Measurements from ENCODE around the gene ABHD17C.
"Not testable (repeated sequence)": the region's sequence is repeated elsewhere in the genome, so short reads cannot be mapped to it uniquely, and the experiment has no call there.

ABHD17C gene

GRCh38 chr15:80747317-80748053 lies 52.4 kb downstream of the ABHD17C start:
- 62% methylated on average over 14 of the region's 16 CpGs for WGBS
- Histone ChIP-seq H3K4me3 (ENCODE audit: low read length) (no peak overlapping the region), H3K9ac (ENCODE audit: low read depth, low read length) (no peak overlapping the region)

GRCh38 chr15:80749589-80749988 lies 54.5 kb downstream of the ABHD17C start:
- no peak overlapping the region for H3K27ac ChIP-seq (ENCODE audit: low read depth, low read length)

More at GRCh38 chr15:80747317-80748053, 52.4 kb downstream of the ABHD17C start:
- H3K4me1 ChIP-seq (ENCODE audit: insufficient read depth, low read length): peaks cover 27% of the 10 kb centered on the region
- H3K27me3 ChIP-seq (ENCODE audit: insufficient read depth, low read length): no peaks in the 10 kb centered on the region
- H3K27ac ChIP-seq (ENCODE audit: low read depth, low read length): no peak overlapping the region
- no peaks in the 10 kb centered on the region for H3K9me3 ChIP-seq (ENCODE audit: insufficient read depth, low read depth, low read length)
- H3K36me3 ChIP-seq (ENCODE audit: insufficient read depth, low read length): peaks cover 9% of the 10 kb centered on the region

GRCh38 chr15:80750575-80750974 lies 55.5 kb downstream of the ABHD17C start:
- no peak overlapping the region for H3K9ac ChIP-seq (ENCODE audit: low read depth, low read length)
- peaks cover 12% of the 10 kb centered on the region for H3K4me1 ChIP-seq (ENCODE audit: insufficient read depth, low read length)
- H3K4me3 ChIP-seq (ENCODE audit: low read length): no peak overlapping the region
- WGBS: 89% methylated on average over 4 of the region's 4 CpGs
- H3K36me3 ChIP-seq (ENCODE audit: insufficient read depth, low read length): peaks cover 14% of the 10 kb centered on the region
- H3K27me3 ChIP-seq (ENCODE audit: insufficient read depth, low read length): no peaks in the 10 kb centered on the region
- H3K9me3 ChIP-seq (ENCODE audit: insufficient read depth, low read depth, low read length): no peaks in the 10 kb centered on the region
- H3K27ac ChIP-seq (ENCODE audit: low read depth, low read length): no peak overlapping the region

More at GRCh38 chr15:80749589-80749988, 54.5 kb downstream of the ABHD17C start:
- H3K4me1 ChIP-seq (ENCODE audit: insufficient read depth, low read length): peaks cover 17% of the 10 kb centered on the region
- no peak overlapping the region for H3K9ac ChIP-seq (ENCODE audit: low read depth, low read length)
- no peaks in the 10 kb centered on the region for H3K9me3 ChIP-seq (ENCODE audit: insufficient read depth, low read depth, low read length)
- H3K36me3 ChIP-seq (ENCODE audit: insufficient read depth, low read length): peaks cover 14% of the 10 kb centered on the region
- no peaks in the 10 kb centered on the region for H3K27me3 ChIP-seq (ENCODE audit: insufficient read depth, low read length)
- no peak overlapping the region for H3K4me3 ChIP-seq (ENCODE audit: low read length)
- 96% methylated on average over 6 of the region's 6 CpGs for WGBS

GRCh38 chr15:80752204-80752603 lies 57.1 kb downstream of the ABHD17C start:
- Histone ChIP-seq H3K27ac (ENCODE audit: low read depth, low read length) (no peak overlapping the region), H3K9me3 (ENCODE audit: insufficient read depth, low read depth, low read length) (no peaks in the 10 kb centered on the region), H3K36me3 (ENCODE audit: insufficient read depth, low read length) (peaks cover 14% of the 10 kb centered on the region), H3K27me3 (ENCODE audit: insufficient read depth, low read length) (no peaks in the 10 kb centered on the region), H3K4me1 (ENCODE audit: insufficient read depth, low read length) (peaks cover 9% of the 10 kb centered on the region), H3K9ac (ENCODE audit: low read depth, low read length) (no peak overlapping the region), H3K4me3 (ENCODE audit: low read length) (no peak overlapping the region)
- WGBS: 100% methylated on average over 2 of the region's 4 CpGs

GRCh38 chr15:80753161-80753560 lies 58.1 kb downstream of the ABHD17C start:
- no peaks in the 10 kb centered on the region for H3K27me3 ChIP-seq (ENCODE audit: insufficient read depth, low read length)
- H3K9me3 ChIP-seq (ENCODE audit: insufficient read depth, low read depth, low read length): no peaks in the 10 kb centered on the region
- H3K4me1 ChIP-seq (ENCODE audit: insufficient read depth, low read length): no peaks in the 10 kb centered on the region; the same call in 1 of the 2 replicates
- H3K9ac ChIP-seq (ENCODE audit: low read depth, low read length): no peak overlapping the region
- no peak overlapping the region for H3K27ac ChIP-seq (ENCODE audit: low read depth, low read length)
- WGBS: 88% methylated on average over 2 of the region's 2 CpGs
- no peak overlapping the region for H3K4me3 ChIP-seq (ENCODE audit: low read length)
- peaks cover 14% of the 10 kb centered on the region for H3K36me3 ChIP-seq (ENCODE audit: insufficient read depth, low read length)

GRCh38 chr15:80754014-80754413 lies 58.9 kb downstream of the ABHD17C start:
- Histone ChIP-seq H3K36me3 (ENCODE audit: insufficient read depth, low read length) (peaks cover 14% of the 10 kb centered on the region), H3K4me1 (ENCODE audit: insufficient read depth, low read length) (no peaks in the 10 kb centered on the region), H3K27me3 (ENCODE audit: insufficient read depth, low read length) (no peaks in the 10 kb centered on the region), H3K4me3 (ENCODE audit: low read length) (no peak overlapping the region), H3K27ac (ENCODE audit: low read depth, low read length) (no peak overlapping the region), H3K9ac (ENCODE audit: low read depth, low read length) (no peak overlapping the region), H3K9me3 (ENCODE audit: insufficient read depth, low read depth, low read length) (no peaks in the 10 kb centered on the region)
- 95% methylated on average over 7 of the region's 8 CpGs for WGBS

- Histone ChIP-seq H3K4me1 (ENCODE audit: insufficient read depth, low read length) (no peaks in the 10 kb centered on the region), H3K9ac (ENCODE audit: low read depth, low read length) (no peak overlapping the region), H3K27me3 (ENCODE audit: insufficient read depth, low read length) (no peaks in the 10 kb centered on the region), H3K9me3 (ENCODE audit: insufficient read depth, low read depth, low read length) (no peaks in the 10 kb centered on the region), H3K27ac (ENCODE audit: low read depth, low read length) (no peak overlapping the region), H3K4me3 (ENCODE audit: low read length) (no peak overlapping the region), H3K36me3 (ENCODE audit: insufficient read depth, low read length) (peaks cover 5% of the 10 kb centered on the region)
- 84% methylated on average over 3 of the region's 3 CpGs for WGBS
Measured at GRCh38 chr15:80755885-80756284, 60.8 kb downstream of the ABHD17C start.

GRCh38 chr15:80758130-80758745 lies 63.1 kb downstream of the ABHD17C start:
- 92% methylated on average over 6 of the region's 6 CpGs for WGBS

GRCh38 chr15:80760960-80761359 lies 65.8 kb downstream of the ABHD17C start:
- Histone ChIP-seq H3K4me1 (ENCODE audit: insufficient read depth, low read length) (no peaks in the 10 kb centered on the region), H3K9ac (ENCODE audit: low read depth, low read length) (no peak overlapping the region), H3K9me3 (ENCODE audit: insufficient read depth, low read depth, low read length) (no peaks in the 10 kb centered on the region), H3K36me3 (ENCODE audit: insufficient read depth, low read length) (no peaks in the 10 kb centered on the region), H3K27ac (ENCODE audit: low read depth, low read length) (no peak overlapping the region), H3K4me3 (ENCODE audit: low read length) (no peak overlapping the region), H3K27me3 (ENCODE audit: insufficient read depth, low read length) (no peaks in the 10 kb centered on the region)
- 89% methylated on average over 2 of the region's 4 CpGs for WGBS

More at GRCh38 chr15:80758130-80758745, 63.1 kb downstream of the ABHD17C start:
- Histone ChIP-seq H3K27me3 (ENCODE audit: insufficient read depth, low read length) (no peaks in the 10 kb centered on the region), H3K36me3 (ENCODE audit: insufficient read depth, low read length) (peaks cover 5% of the 10 kb centered on the region), H3K4me3 (ENCODE audit: low read length) (no peak overlapping the region), H3K9ac (ENCODE audit: low read depth, low read length) (no peak overlapping the region), H3K9me3 (ENCODE audit: insufficient read depth, low read depth, low read length) (no peaks in the 10 kb centered on the region), H3K4me1 (ENCODE audit: insufficient read depth, low read length) (no peaks in the 10 kb centered on the region), H3K27ac (ENCODE audit: low read depth, low read length) (no peak overlapping the region)

- WGBS: 94% methylated on average over 6 of the region's 6 CpGs
- Histone ChIP-seq H3K9ac (ENCODE audit: low read depth, low read length) (no peak overlapping the region), H3K4me3 (ENCODE audit: low read length) (no peak overlapping the region), H3K27ac (ENCODE audit: low read depth, low read length) (no peak overlapping the region), H3K36me3 (ENCODE audit: insufficient read depth, low read length) (no peaks in the 10 kb centered on the region), H3K9me3 (ENCODE audit: insufficient read depth, low read depth, low read length) (no peaks in the 10 kb centered on the region), H3K4me1 (ENCODE audit: insufficient read depth, low read length) (no peaks in the 10 kb centered on the region), H3K27me3 (ENCODE audit: insufficient read depth, low read length) (no peaks in the 10 kb centered on the region)
Measured at GRCh38 chr15:80761754-80762153, 66.6 kb downstream of the ABHD17C start.

GRCh38 chr15:80763235-80763634 lies 68.1 kb downstream of the ABHD17C start:
- H3K4me1 ChIP-seq (ENCODE audit: insufficient read depth, low read length); H3K27ac ChIP-seq (ENCODE audit: low read depth, low read length); H3K9ac ChIP-seq (ENCODE audit: low read depth, low read length); H3K36me3 ChIP-seq (ENCODE audit: insufficient read depth, low read length); H3K27me3 ChIP-seq (ENCODE audit: insufficient read depth, low read length); H3K9me3 ChIP-seq (ENCODE audit: insufficient read depth, low read depth, low read length); H3K4me3 ChIP-seq (ENCODE audit: low read length): not testable (repeated sequence)
- 97% methylated on average over 3 of the region's 3 CpGs for WGBS

Measured in HUES64 (cell line).